HG03439 (cell line): ENCODE results near the gene OR51B5.
"Not testable (repeated sequence)": the region's sequence is repeated elsewhere in the genome, so short reads cannot be mapped to it uniquely, and the experiment has no call there.

Experiments
- ATAC-seq: cut with Tn5 transposase; IDR thresholded peaks from one replicate; pipeline ENCODE4 v1.9.1; 2021; ENCODE audit warnings: mild to moderate bottlenecking, moderate library complexity; ENCODE audit not compliant: unreplicated experiment

OR51B5 gene

DNA sequence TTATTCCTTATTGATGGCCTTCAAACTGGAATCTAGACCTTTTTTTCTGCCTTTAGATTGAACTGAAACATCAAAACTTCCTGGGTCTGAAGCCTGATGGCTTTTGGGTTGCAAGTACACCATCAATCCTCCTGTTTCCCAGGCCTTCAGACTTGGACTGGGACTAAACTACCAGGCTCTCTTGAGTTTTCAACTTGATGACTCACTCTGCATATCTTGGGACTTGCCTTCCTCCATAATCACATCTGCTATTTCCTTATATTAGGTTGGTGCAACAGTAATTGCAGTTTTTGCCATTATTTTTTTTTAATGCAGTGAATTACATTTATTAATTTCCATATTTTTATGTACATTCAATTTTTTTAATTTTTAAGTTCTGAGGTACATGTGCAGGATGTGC, 7.0 kb downstream of the OR51B5 start:
- no peak for ATAC-seq

- no peak for ATAC-seq
Measured at GRCh38 chr11:5335170-5335569, 8.2 kb downstream of the OR51B5 start.

GRCh38 chr11:5324197-5324596, 19.1 kb downstream of the OR51B5 start, which contains the start of gene OR51B2:
Gene OR51B2 (minus strand): TSS chr11:5324297. CDS start chr11:5324297, 0 bp downstream.
- no peak for ATAC-seq

DNA sequence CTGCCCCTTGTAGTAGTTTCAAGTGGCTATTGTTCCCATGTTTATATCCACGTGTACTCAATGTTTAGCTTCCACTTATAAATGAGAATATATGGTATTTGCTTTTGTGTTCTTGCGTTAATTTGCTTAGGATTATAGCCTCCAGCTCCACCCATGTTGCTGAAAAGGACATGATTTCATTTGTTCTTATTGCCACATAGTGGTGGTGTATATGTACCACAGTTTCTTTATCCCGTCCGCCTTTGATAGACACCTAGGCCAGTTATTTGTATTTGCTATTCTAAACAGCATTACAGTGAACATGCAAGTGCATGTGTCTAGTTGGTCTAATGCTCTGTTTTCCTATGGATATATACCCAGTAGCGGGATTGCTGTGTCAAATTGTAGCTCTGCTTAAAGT, 26.0 kb downstream of the OR51B5 start:
- ATAC-seq: no peak

- not testable (repeated sequence) for ATAC-seq
Measured at GRCh38 chr11:5313326-5314023, 29.8 kb downstream of the OR51B5 start.

DNA sequence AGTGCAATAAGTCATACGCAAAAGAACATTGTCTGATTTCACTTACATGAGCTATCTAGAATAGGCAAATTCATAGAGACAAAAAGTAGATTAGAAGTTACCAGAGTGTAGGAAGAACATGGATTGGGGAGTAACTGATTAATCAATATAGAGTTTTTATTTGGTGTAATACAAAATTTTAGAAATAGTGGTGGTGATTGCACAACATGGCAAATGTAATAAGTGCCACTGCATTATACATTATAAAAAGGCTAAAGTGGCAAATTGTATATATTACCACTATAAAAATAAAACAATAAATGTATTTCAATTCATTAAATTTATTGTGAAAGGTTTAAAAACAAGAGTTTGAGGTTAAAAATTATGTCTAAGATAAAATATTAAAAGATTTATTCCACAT, 32.9 kb downstream of the OR51B5 start:
- ATAC-seq: no peak

- no peak for ATAC-seq
Measured at GRCh38 chr11:5307256-5308019, 35.9 kb downstream of the OR51B5 start.

GRCh38 chr11:5304046-5304445, 39.3 kb downstream of the OR51B5 start:
- no peak for ATAC-seq

- ATAC-seq: no peak
Measured at GRCh38 chr11:5303626-5304025, 39.7 kb downstream of the OR51B5 start.

- no peak for ATAC-seq
Measured at GRCh38 chr11:5301846-5302245, 41.5 kb downstream of the OR51B5 start, which contains the start of gene OR51B4. Gene OR51B4 (minus strand): TSS chr11:5301946. CDS start chr11:5301946, 0 bp downstream.

GRCh38 chr11:5300251-5300650, 43.1 kb downstream of the OR51B5 start:
- no peak for ATAC-seq

- no peak for ATAC-seq
Measured at GRCh38 chr11:5298451-5298850, 44.9 kb downstream of the OR51B5 start.

DNA sequence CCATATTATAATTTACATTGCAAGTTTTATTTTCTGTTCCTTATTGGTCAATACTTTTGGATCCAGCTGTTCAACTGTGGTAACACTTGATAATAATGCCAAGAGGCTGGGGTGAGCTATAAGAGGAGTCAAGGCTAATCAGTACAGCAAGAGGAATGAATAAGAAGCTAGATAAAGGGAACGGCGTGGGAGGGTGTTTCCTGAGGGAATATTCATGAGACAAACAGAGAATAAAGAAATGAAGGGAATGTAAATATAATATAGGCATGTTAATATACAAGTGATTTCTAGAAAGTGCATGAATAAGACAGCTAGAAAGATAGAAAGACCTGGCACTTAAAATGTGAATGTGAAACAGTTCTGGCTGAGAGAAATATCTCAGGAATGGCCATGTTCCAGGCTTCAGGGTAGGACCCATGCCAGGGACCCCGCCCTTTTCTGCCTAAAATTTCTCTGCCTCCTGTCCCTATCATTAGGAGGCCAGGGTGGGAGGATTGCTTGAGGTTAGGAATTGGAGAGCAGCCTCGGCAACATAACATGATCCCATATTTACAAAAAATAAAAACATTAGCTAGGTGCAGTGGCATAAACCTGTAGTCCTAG, 45.5 kb downstream of the OR51B5 start:
- ATAC-seq: no peak

- not testable (repeated sequence) for ATAC-seq
Measured at GRCh38 chr11:5294342-5294995, 48.9 kb downstream of the OR51B5 start.

GRCh38 chr11:5293028-5293427, 50.3 kb downstream of the OR51B5 start:
- no peak for ATAC-seq
